Upper lobe of left lung (tissue), 4 donors: ENCODE data around the gene WFIKKN1.

ENCODE experiments used
- EP300 ChIP-seq, 4 donors: sonication (generic); formaldehyde crosslinking; IDR thresholded peaks; one replicate each; pipeline ENCODE4 v1.5.1; 2017; ENCODE audit warnings: antibody characterized with exemption in 4 of 4, control low read depth in 2 of 4
- POLR2A ChIP-seq, 4 donors: fragments of 450-650 bp; IDR thresholded peaks; one replicate each; pipeline ENCODE4 v1.5.1; 2016 to 2017; ENCODE audit warnings: antibody characterized with exemption in 4 of 4, mild to moderate bottlenecking in 2 of 4
- POLR2AphosphoS5 ChIP-seq, 2 donors: sonication (generic); formaldehyde crosslinking; IDR thresholded peaks; one replicate each; pipeline ENCODE4 v1.5.1; 2017; ENCODE audit warnings: antibody characterized with exemption in 2 of 2
- TF ChIP-seq, protein P1 (sequence below), 6 experiments: fragments of 450-650 bp in 4 of 6; fragments of 200-600 bp in 2 of 6; sonication (generic) in 2 of 6; IDR thresholded peaks; one replicate each; pipeline ENCODE4 v1.5.1; 2016 to 2019; ENCODE audit warnings: antibody characterized with exemption in 6 of 6

DNA sequence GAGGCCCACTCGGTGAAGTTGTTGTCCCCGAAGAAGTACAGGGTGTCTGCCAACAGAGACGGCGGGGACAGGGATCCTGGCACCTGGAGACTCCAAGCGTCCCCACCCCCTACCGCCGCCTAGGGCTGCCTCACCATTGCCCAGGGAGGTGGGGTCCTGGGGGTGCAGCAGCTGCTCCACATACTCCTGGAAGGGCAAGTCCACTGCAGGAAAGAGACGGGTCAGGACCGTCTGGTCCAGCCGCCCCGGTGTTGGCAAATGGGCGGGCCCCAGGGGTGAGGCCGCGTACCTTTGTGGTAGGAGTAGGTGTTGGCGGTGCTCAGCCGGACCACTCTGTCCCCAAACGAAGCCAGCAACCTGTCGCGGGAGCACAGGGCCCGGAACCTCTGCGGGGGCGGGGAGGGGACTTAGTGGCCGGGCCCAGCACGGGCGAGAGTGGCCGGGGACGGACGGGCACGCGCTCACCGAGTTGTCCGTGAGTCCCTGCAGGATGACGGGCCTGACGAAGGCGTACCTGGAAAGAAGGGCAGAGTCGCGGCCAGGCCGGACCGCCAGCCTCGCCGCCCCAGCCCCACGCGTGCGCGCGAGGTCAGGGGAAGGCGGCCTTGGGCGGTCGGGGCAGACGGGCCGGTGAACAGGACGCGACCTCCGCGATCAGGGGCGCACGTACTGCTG lies 52.7 kb downstream of the WFIKKN1 start:
- TF ChIP-seq, protein P1, sequence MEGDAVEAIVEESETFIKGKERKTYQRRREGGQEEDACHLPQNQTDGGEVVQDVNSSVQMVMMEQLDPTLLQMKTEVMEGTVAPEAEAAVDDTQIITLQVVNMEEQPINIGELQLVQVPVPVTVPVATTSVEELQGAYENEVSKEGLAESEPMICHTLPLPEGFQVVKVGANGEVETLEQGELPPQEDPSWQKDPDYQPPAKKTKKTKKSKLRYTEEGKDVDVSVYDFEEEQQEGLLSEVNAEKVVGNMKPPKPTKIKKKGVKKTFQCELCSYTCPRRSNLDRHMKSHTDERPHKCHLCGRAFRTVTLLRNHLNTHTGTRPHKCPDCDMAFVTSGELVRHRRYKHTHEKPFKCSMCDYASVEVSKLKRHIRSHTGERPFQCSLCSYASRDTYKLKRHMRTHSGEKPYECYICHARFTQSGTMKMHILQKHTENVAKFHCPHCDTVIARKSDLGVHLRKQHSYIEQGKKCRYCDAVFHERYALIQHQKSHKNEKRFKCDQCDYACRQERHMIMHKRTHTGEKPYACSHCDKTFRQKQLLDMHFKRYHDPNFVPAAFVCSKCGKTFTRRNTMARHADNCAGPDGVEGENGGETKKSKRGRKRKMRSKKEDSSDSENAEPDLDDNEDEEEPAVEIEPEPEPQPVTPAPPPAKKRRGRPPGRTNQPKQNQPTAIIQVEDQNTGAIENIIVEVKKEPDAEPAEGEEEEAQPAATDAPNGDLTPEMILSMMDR (IDR thresholded peaks at IDR 0.05), result no peak
- no peak for TF ChIP-seq POLR2AphosphoS5 (IDR thresholded peaks at IDR 0.05)
- no peak for TF ChIP-seq POLR2A (IDR thresholded peaks at IDR 0.05)
- TF ChIP-seq EP300 (IDR thresholded peaks at IDR 0.05), result no peak
